Ammon's horn (tissue), 1 donor: ENCODE results near the gene PUM2.

Experiments used
- DNase-seq: peaks from one replicate; pipeline ENCODE4 v3.0.0-alpha.2; 2016; ENCODE audit warnings: low spot score

PUM2 gene

GRCh38 chr2:20348542-20348941 is 2.1 kb downstream of the PUM2 start:
- DNase-seq, result no peak

DNA sequence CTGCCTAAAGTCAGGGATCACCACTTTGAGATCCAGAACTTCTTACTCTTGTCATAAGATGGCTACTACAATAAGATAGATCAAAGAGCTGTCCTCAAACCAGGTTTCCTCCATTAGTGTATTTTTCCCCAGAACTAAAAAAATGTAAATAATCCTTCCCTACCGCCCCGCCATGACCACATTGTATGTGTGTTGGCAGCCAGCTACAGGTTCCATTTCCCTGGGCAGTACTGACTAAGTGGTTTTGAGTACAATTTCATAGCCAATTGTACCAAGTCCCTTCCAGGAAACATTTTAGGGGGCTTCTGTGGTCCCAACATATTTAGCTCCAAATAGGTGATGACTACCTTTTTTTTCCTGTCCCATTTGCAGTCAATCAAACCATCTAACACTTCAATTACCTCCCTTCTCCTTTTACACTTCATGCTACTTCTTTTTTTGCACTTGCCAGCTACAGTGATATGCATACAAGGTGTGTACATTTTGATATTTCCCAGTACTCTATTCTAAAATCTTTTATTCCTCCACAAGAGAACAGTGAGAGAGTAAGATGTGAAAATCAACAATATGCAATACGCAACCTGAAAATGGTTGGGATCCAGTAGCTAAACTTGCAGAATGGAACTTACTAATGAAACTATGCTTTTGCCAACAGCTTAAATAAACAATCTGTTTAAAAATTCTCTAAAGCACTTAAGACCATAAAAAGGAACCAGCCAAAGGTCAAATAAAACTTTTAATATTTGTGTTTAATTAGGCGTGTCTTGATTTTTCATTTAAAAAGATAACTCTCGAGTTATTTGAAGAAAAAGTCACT is 3.9 kb downstream of the PUM2 start:
- no peak for DNase-seq

DNA sequence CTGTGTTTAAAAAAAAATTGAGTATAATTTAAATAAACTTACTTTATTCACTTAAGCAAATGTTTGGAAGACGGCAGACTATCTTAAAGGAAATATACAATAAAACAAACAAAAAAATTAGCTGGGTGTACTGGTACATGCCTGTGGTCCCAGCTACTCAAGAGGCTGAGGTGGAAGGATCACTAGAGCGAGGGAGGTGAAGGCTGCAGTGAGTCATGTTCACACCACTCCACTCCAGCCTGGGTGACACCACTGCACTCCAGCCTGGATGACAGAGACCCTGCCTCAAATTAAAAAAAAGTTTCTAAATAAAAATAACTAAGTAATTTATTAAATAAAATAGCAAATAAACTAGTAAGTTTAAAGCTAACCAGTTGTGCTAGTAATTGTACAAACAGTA is 7.5 kb downstream of the PUM2 start:
- no peak for DNase-seq

GRCh38 chr2:20339012-20339411 is 11.6 kb downstream of the PUM2 start:
- no peak for DNase-seq

DNA sequence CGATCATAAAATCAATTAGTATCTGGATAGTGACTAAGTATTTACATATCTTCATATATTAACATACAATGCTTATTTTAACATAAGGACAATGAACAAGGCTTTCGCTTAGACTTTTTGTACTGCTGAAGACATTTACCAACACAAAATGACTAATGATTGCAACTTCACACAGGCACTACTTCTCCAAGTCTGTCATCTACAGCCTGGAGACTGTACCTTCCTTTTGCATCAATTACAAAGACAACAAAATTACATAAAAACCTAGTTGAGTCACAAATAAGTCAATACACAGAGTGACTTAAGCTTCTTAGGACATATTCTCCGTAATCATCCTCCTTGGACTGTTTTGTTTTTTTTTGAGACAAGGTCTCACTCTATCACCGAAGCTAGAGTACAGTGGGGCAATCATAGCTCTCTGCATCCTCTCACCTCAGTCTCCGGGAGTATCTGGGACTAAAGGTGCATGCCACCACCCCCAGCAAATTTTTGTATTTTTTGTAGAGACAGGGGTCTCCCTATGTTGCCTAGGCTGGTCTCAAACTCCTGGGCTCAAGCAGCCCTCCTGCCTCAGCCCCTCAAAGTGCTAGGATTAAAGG is 15.9 kb downstream of the PUM2 start:
- no peak for DNase-seq

GRCh38 chr2:20333738-20334137 is 16.9 kb downstream of the PUM2 start:
- no peak for DNase-seq

DNA sequence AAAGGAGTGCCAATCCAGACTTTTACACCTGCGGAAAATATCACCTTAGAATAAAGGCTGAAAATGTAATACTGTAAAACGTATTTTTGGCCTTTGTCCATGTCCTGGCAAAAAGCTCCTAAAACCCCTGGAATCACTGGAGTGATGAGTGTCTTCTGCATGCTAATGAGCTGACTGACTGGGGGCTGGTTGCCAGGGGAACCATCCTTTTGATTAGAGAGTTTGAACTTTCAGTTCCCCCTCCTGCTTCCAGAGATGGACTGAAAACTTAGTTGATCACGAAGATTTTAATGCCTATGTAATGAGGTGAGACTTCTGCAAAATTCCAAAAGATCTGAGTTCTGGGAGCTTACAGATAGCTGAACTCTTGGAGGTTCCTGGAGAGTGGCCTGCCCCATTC is 20.5 kb downstream of the PUM2 start:
- no peak for DNase-seq

DNA sequence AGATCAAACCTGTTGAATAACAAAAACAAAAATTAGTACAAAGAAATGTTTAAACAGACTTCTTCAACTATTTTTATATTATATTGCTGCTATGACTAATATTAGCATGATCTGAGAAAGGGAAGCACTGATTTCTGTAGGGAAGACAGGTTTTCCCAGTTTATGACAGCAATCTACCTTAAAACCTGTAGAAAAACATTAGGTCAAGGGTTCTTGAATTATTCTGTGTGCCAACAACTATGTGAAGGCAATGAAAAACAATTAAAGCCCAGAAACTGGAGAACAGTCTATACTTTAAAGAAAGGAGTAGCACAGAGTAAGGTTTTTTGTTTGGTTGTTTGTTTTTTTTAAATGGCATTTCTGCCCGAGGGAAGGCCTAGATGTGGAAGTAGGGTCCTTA is 23.3 kb downstream of the PUM2 start:
- DNase-seq, result no peak

GRCh38 chr2:20326163-20326780 is 24.4 kb downstream of the PUM2 start:
- peak; percentile 79 for DNase-seq

GRCh38 chr2:20322527-20323300 is 27.9 kb downstream of the PUM2 start:
- DNase-seq, result no peak

GRCh38 chr2:20317690-20318089 is 33.0 kb downstream of the PUM2 start:
- DNase-seq, result no peak

- no peak for DNase-seq
These were observed 33.4 kb downstream of the PUM2 start for GRCh38 chr2:20317197-20317596.

DNA sequence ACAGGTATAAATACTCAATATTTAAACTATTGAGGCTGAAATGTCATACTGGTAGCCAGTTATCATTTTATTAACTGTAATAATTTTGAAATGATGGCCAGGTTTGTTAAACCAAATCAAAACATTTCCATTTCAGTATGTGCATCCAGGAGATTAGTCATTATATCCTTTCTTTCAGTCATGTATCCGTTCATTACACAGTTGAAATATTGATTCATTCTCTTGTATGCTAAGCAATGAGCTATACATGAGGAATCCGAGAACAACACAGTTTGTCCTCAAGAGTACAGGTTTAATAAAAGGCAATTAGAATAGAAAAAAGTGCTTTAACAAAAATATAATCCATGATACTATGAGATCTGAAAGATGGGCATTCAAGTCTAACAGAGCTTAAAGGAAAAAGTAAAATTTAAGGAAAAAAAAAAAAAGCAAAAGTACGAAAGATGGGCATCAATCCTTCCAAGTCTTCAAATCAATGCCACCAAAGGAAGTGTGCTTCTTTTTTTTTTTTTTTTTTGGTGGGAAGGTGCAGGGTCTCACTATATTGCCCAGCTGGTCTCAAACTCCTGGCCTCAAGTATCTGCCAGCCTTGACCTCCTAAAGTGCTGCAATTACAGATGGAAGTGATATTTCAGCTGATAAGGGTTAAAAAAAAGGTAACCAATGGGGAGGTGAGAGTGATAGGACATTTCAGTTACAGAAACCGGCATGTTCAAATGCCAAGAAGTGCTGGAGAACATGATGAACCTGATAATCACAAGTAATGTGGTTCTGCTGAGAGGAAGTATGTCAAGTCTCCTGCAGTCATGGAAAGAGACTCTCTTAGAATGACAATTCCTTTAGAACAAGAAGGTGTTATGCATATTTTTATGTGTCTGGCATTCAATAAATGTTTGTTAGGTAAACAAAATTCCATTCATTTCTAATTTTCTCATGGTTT is 35.8 kb downstream of the PUM2 start:
- DNase-seq, result no peak

DNA sequence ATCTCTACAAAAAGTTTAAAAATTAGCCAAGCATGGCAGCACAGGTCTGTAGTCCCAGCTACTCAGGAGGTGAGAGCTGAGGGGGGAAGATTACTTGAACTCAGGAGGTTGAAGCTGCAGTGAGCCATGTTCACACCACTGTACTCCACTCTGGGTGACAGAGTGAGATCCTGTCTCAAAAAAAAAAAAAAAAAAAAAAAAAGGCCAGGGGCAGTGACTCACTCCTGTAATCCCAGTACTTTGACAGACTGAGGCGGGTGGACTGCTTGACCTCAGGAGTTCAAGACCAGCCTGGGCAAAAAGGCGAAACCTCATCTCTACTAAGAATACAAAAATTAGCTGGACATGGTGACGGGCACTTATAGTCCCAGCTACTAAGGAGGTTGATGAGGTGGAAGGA is 37.0 kb downstream of the PUM2 start:
- no peak for DNase-seq

DNA sequence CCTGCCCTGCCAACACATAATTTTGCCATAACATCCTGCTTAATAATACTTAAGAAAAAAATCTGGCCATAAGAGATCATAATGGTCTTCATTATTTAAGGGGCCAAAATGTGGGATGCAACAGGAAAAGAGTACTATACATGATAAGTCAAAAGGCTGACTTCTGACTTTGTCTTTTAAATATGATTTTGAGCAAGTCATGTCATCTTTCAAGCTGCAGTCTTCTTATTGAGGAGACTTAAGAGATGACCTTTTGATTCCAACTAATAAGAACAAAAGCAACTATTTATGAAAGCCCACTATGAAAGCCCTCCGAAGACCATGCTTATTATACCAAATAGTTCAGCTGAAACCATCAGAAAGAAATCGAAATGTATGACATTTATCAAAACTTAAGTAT is 41.6 kb downstream of the PUM2 start:
- DNase-seq, result no peak

DNA sequence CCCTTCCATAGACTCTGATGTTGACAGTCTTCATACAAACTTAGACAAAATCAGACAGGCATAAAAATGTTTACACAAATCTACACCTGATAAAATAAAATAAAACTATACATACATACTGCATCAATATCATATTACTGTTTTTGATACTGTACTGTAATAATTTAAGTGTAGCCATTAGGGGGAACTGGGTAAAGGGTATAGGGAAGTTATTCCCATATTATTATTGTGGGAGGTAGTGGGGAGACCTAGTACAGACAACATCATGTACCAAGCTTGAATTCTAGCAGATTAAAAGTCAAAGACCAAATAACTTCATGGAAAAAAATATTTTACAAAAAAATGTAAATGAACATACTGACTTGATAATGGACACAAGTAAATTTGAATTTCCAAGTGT is 43.3 kb downstream of the PUM2 start:
- no peak for DNase-seq

GRCh38 chr2:20304411-20304810 is 46.2 kb downstream of the PUM2 start:
- DNase-seq, result no peak

GRCh38 chr2:20303966-20304365 is 46.7 kb downstream of the PUM2 start:
- DNase-seq, result no peak

DNA sequence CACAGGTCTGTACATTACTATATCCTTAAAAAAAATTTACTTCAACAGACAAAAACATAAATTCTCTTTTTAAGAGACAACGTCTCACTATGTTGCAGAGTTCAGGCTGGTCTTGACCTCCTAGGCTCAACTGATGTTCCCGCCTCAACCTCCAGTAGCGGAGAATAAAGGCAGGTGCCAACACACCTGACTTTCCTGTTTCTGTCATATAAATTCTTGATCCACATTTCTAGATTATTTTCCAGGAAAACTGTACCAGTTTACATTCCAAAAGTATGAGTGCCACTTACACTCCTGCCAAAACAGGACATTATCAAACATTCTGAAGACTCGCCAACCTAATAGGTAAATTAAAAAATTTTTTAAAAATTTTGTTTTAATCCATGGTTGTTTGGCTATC is 48.6 kb downstream of the PUM2 start:
- no peak for DNase-seq

DNA sequence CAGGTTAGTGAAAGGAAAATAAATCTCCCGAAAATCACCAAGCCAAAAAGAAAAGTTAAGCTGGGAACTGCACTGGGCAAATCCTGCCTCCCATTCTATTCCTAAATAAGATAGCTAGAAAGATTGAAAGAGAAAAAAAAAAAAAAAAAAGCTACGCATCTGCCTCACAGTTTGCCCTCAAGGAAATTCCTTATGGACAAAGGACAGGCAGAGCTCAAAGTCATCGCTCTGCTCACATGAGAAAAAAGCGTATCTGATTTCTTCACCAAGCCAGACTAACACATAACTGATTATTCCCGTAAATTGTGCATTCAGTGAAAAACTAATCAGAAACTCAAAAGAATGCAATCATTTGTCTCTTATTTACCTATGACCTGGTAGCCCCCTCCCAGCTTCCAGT is 50.0 kb downstream of the PUM2 start:
- no peak for DNase-seq

DNA sequence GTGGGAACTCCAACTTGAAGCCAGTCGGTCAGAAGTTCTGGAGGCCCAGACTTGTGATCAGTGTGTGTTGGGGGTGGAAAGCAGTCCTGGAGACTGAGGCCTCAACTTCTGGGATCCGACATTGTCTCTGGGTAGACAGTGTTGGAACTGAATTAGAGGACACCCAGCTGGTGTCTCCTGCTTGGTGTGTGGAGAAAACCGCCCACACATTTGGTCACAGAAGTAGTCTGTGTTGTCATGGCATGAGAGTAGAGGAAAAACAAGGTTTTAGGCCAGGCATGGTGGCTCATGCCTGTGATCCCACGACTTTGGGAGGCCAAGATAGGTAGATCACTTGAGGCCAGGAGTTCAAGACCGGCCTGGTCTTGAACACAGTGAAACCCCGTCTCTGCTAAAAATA is 51.5 kb downstream of the PUM2 start:
- peak; percentile 6 for DNase-seq

DNA sequence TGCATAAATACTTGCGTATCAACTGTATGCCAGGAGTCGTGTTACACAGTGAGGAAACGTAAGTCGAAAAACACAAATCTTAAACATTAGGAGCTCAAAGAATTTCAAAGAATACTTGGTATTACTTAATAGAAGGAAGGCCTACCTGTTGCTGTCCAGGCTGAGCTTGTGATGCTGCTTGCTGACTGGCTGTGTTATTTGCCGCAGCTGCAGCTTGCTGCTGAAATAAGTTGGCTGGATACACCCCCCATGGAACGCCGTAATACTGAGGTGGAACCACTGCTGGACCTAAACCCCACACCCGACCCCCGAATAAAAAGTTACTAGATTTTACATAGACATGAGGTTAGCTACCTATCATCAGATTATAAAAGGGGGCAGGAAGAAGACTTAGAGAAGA is 56.4 kb downstream of the PUM2 start:
- no peak for DNase-seq
